ENCODE results near the gene GPATCH8.

GRCh38 chr17:44380767-44381166, 122.4 kb downstream of the GPATCH8 start:
- TF ChIP-seq ARNTL (CRISPR knock-in tag; IDR thresholded peaks at IDR 0.05; ENCODE audit: borderline replicate concordance, low read depth) (no peak), ZNF565 (CRISPR knock-in tag; conservative IDR thresholded peaks at IDR 0.05; ENCODE audit: low read depth) (no peak), ZNF8 (CRISPR knock-in tag; IDR thresholded peaks at IDR 0.05) (no peak)

All from SK-N-SH treated with all-trans-retinoic acid at 6 μM for 48 hours (cell line).